Smooth muscle cell (in vitro differentiated cells): Measurements from ENCODE around the gene TMEM255A. TPM values are rescaled to one million over a fixed set of nuclear protein-coding genes. Genes with fewer than 3 reads are reported as not detected.
A peak's percentile ranks its signal among the peaks of the same experiment; 100 is the strongest.

Experiments
- DNase-seq: peaks from one replicate; lab custom pipeline; 2025; ENCODE audit not compliant: unreplicated experiment; lab: John Stamatoyannopoulos, UW
- H2AFZ ChIP-seq: fragments of 200-600 bp; sonication (generic); 2 replicates; pipeline ENCODE4 v1.6.0; 2016; ENCODE audit warnings: antibody characterized with exemption, low read depth, mild to moderate bottlenecking
- H3F3A ChIP-seq: fragments of 200-600 bp; sonication (generic); 2 replicates; pipeline ENCODE4 v1.6.0; 2017; ENCODE audit warnings: antibody characterized with exemption, low read depth
- H3K27ac ChIP-seq: fragments of 200-600 bp; sonication (generic); 2 replicates; pipeline ENCODE4 v1.5.1; 2016; ENCODE audit warnings: low read depth, mild to moderate bottlenecking
- H3K27me3 ChIP-seq: fragments of 200-600 bp; sonication (generic); 2 replicates; pipeline ENCODE4 v1.6.1; 2016; ENCODE audit warnings: low read depth, mild to moderate bottlenecking
- H3K36me3 ChIP-seq: fragments of 200-600 bp; sonication (generic); 2 replicates; pipeline ENCODE4 v1.5.1; 2016; ENCODE audit warnings: low read depth
- H3K4me1 ChIP-seq: fragments of 200-600 bp; sonication (generic); 2 replicates; pipeline ENCODE4 v1.5.1; 2016; ENCODE audit warnings: low read depth
- H3K4me2 ChIP-seq: fragments of 200-600 bp; sonication (generic); 2 replicates; pipeline ENCODE4 v1.6.0; 2016; ENCODE audit warnings: mild to moderate bottlenecking
- H3K4me3 ChIP-seq: fragments of 200-600 bp; sonication (generic); 2 replicates; pipeline ENCODE4 v1.5.1; 2016; ENCODE audit warnings: mild to moderate bottlenecking
- H3K79me2 ChIP-seq: fragments of 200-600 bp; sonication (generic); 2 replicates; pipeline ENCODE4 v1.6.0; 2016; ENCODE audit warnings: low read depth, mild to moderate bottlenecking
- H3K9ac ChIP-seq: fragments of 200-600 bp; sonication (generic); 2 replicates; pipeline ENCODE4 v1.6.0; 2016; ENCODE audit warnings: low read depth
- H3K9me3 ChIP-seq: fragments of 200-600 bp; sonication (generic); replicated peaks from 2 replicates; pipeline ENCODE4 v1.5.1; 2016; ENCODE audit warnings: low read depth
- H4K20me1 ChIP-seq: fragments of 200-600 bp; sonication (generic); 2 replicates; pipeline ENCODE4 v1.6.0; 2016; ENCODE audit warnings: low read depth
- WGBS: methylation state at CpG from one replicate; pipeline ENCODE4 v1.1.7; 2016; ENCODE audit warnings: low lambda C conversion rate; 5-methylcytosine and 5-hydroxymethylcytosine counted together
- polyA plus RNA-seq: library from polyadenylated mRNA; unstranded; fragments of >200 nt; fragmentation: Nextera tagmentation; extraction: Ambion mirVana; gene quantifications from 2 replicates; pipeline ENCODE4 v1.2.1, GENCODE V29; 2016
- total RNA-seq: library from RNA; depleted of rRNA; stranded (reverse); fragments of >200 nt; gene quantifications from 2 replicates; pipeline ENCODE4 v1.2.3, GENCODE V29; 2014
- TF ChIP-seq, protein P1 (sequence below): fragments of 200-600 bp; sonication (generic); IDR thresholded peaks from 2 replicates; pipeline ENCODE4 v1.5.1; 2017; ENCODE audit warnings: borderline replicate concordance, mild to moderate bottlenecking, antibody characterized with exemption; ENCODE audit not compliant: insufficient read depth, poor library complexity, severe bottlenecking

The TMEM255A gene
- total and polyA plus RNA-seq, 2 experiments from 2014 or later = 0.04 TPM; not detected in 1

DNA sequence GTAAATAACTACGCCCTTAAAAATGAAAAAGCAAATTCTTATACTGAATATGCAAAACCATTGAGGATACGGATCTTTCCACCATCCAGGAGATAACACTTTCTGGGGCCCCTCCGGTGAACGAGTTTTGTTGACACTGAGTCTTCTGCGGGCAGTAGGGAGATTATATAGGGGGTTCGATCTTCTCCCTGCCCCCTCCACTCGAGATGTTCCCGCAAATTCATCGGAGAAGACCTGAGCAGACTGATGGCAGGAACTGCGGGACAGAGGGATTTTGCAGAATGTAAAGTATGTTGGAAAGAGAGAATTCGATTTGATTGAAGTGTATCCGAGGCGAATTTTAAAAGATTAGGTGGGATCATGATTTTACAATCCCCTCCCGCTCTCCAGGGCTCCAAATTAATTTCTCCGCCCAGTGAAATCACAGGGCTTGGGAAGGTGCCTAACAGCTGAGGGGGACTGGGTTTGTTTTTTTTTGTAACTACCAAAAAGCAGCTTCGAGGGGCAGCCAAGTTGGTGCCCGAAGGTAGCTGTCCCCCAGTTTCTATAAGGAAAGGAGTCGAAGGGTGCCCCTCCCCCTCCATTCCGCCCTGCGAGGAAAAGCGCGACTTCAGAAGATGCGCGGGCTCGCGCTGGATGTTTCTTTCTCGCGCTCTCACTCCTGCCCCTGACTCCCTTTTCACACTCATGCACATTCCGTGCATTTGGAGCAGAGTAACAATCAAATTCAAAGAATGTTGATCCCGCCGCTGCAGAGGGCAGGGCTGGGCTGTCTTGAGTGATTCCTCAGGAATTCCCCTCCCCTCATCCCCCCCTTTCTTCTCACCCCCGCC is 1.2 kb downstream of the TMEM255A start:
- H3K9ac ChIP-seq = no peak overlapping the region
- TF ChIP-seq, protein P1, sequence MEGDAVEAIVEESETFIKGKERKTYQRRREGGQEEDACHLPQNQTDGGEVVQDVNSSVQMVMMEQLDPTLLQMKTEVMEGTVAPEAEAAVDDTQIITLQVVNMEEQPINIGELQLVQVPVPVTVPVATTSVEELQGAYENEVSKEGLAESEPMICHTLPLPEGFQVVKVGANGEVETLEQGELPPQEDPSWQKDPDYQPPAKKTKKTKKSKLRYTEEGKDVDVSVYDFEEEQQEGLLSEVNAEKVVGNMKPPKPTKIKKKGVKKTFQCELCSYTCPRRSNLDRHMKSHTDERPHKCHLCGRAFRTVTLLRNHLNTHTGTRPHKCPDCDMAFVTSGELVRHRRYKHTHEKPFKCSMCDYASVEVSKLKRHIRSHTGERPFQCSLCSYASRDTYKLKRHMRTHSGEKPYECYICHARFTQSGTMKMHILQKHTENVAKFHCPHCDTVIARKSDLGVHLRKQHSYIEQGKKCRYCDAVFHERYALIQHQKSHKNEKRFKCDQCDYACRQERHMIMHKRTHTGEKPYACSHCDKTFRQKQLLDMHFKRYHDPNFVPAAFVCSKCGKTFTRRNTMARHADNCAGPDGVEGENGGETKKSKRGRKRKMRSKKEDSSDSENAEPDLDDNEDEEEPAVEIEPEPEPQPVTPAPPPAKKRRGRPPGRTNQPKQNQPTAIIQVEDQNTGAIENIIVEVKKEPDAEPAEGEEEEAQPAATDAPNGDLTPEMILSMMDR = no peak

GRCh38 chrX:120308959-120309872 is 2.0 kb downstream of the TMEM255A start:
- TF ChIP-seq, protein P1 = peak; percentile 16
- no peak for DNase-seq
- H3K4me2 ChIP-seq = peak overlapping the region; percentile 78
- H2AFZ ChIP-seq = no peak overlapping the region
- H3K79me2 ChIP-seq = no peaks in the 10 kb centered on the region
- H3K9me3 ChIP-seq = no peaks in the 10 kb centered on the region
- H3K27me3 ChIP-seq = peaks cover 57% of the 10 kb centered on the region
- H3K9ac ChIP-seq = no peak overlapping the region
- no peaks in the 10 kb centered on the region for H3F3A ChIP-seq
- H4K20me1 ChIP-seq = no peaks in the 10 kb centered on the region
- no peak overlapping the region for H3K27ac ChIP-seq
- H3K36me3 ChIP-seq = no peaks in the 10 kb centered on the region
- no peaks in the 10 kb centered on the region for H3K4me1 ChIP-seq
- peak overlapping the region; percentile 43 for H3K4me3 ChIP-seq
- WGBS = 41% methylated on average over 52 of the region's 52 CpGs

More for the DNA sequence above, 1.2 kb downstream of the TMEM255A start:
- no peak overlapping the region for H3K27ac ChIP-seq
- no peaks in the 10 kb centered on the region for H3F3A ChIP-seq
- no peak overlapping the region for H2AFZ ChIP-seq
- peak overlapping the region; percentile 43 for H3K4me3 ChIP-seq
- H4K20me1 ChIP-seq = no peaks in the 10 kb centered on the region
- peaks cover 57% of the 10 kb centered on the region for H3K27me3 ChIP-seq
- H3K36me3 ChIP-seq = no peaks in the 10 kb centered on the region
- no peak for DNase-seq
- H3K79me2 ChIP-seq = no peaks in the 10 kb centered on the region
- no peaks in the 10 kb centered on the region for H3K4me1 ChIP-seq
- H3K4me2 ChIP-seq = peak overlapping the region; percentile 78
- WGBS = 42% methylated on average over 32 of the region's 32 CpGs
- H3K9me3 ChIP-seq = no peaks in the 10 kb centered on the region

DNA sequence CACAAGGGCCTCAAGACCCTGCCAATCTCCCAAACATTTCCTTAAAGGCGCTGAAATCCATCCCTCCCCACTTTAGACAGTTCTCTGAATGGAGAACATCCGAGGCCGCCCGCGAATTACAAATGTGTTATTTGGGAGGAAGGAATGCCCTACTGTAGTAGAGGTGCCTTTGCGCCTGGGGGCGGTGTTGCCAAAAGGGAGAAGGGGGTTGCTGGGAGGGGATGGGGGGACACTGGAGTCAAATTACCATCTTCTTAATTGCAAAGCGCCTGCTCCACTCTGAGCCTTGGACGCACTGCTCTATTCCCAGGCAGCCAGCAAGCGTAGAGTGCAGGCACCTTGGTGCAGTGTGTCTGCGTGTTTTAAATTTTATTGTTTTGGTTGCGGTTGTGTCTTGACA is 2.7 kb downstream of the TMEM255A start:
- H3K9ac ChIP-seq = no peak overlapping the region
- DNase-seq = no peak
- no peaks in the 10 kb centered on the region for H3K36me3 ChIP-seq
- peaks cover 54% of the 10 kb centered on the region for H3K27me3 ChIP-seq
- no peaks in the 10 kb centered on the region for H3K4me1 ChIP-seq
- no peaks in the 10 kb centered on the region for H3K79me2 ChIP-seq
- TF ChIP-seq, protein P1 = no peak
- no peak overlapping the region for H3K27ac ChIP-seq
- no peaks in the 10 kb centered on the region for H3K9me3 ChIP-seq
- H2AFZ ChIP-seq = no peak overlapping the region
- H3K4me2 ChIP-seq = peak overlapping the region; percentile 78
- H4K20me1 ChIP-seq = no peaks in the 10 kb centered on the region
- H3F3A ChIP-seq = no peaks in the 10 kb centered on the region
- H3K4me3 ChIP-seq = no peak overlapping the region
- WGBS = 41% methylated on average over 10 of the region's 12 CpGs
